Neural cell (in vitro differentiated cells): Measurements from ENCODE around the gene SLC38A11. TPM values are rescaled to one million over a fixed set of nuclear protein-coding genes. Genes with fewer than 3 reads are reported as not detected.

Source experiments
- H2AFZ ChIP-seq: fragments of 200-600, 300-800 bp; sonication (generic), shearing (Covaris generic); 2 replicates; pipeline ENCODE4 v1.6.0; 2014; ENCODE audit warnings: low read depth, mild to moderate bottlenecking, antibody characterized with exemption, low read length, moderate library complexity
- H3F3A ChIP-seq: fragments of 200-600 bp; shearing (Covaris generic); 2 replicates; pipeline ENCODE4 v1.6.1; 2016; ENCODE audit warnings: mild to moderate bottlenecking, moderate library complexity, mixed read lengths, antibody characterized with exemption, low read length; ENCODE audit not compliant: insufficient read depth, poor library complexity, severe bottlenecking
- H3K27ac ChIP-seq: fragments of 200-600, 300-800 bp; sonication (generic), shearing (Covaris generic); 2 replicates; pipeline ENCODE4 v1.5.1; 2014; ENCODE audit warnings: mild to moderate bottlenecking, low read length, moderate library complexity
- H3K27me3 ChIP-seq: fragments of 300-800, 200-600 bp; sonication (generic), shearing (Covaris generic); 2 replicates; pipeline ENCODE4 v1.6.0; 2014; ENCODE audit warnings: mild to moderate bottlenecking, low read depth, low read length, moderate library complexity; ENCODE audit not compliant: insufficient read depth
- H3K36me3 ChIP-seq: fragments of 300-800, 200-600 bp; sonication (generic), shearing (Covaris generic); 2 replicates; pipeline ENCODE4 v1.5.1; 2014; ENCODE audit warnings: mild to moderate bottlenecking, antibody characterized with exemption, low read length, moderate library complexity; ENCODE audit not compliant: insufficient read depth
- H3K4me2 ChIP-seq: fragments of 300-800, 200-600 bp; sonication (generic), shearing (Covaris generic); 2 replicates; pipeline ENCODE4 v1.6.0; 2014; ENCODE audit warnings: mild to moderate bottlenecking, low read length
- H3K4me3 ChIP-seq: fragments of 300-800, 200-600 bp; sonication (generic), shearing (Covaris generic); 2 replicates; pipeline ENCODE4 v1.5.1; 2014; ENCODE audit warnings: mild to moderate bottlenecking, low read length, moderate library complexity
- H3K79me2 ChIP-seq: fragments of 200-600 bp; shearing (Covaris generic); replicated peaks from 2 replicates; pipeline ENCODE4 v1.6.0; 2014; ENCODE audit warnings: mild to moderate bottlenecking, low read length, moderate library complexity; ENCODE audit not compliant: insufficient read depth
- H3K9ac ChIP-seq: fragments of 300-800, 200-600 bp; sonication (generic), shearing (Covaris generic); 2 replicates; pipeline ENCODE4 v1.6.1; 2016; ENCODE audit warnings: mild to moderate bottlenecking, low read length, mixed read lengths
- H3K9me2 ChIP-seq: fragments of 200-600 bp; shearing (Covaris generic); 2 replicates; pipeline ENCODE4 v1.6.1; 2016; ENCODE audit warnings: mild to moderate bottlenecking, low read length, mixed read lengths; ENCODE audit not compliant: insufficient read depth
- H3K9me3 ChIP-seq: fragments of 200-600, 300-800 bp; sonication (generic), shearing (Covaris generic); 2 replicates; pipeline ENCODE4 v1.6.1; 2016; ENCODE audit warnings: mild to moderate bottlenecking, mixed run types, low read length, moderate library complexity, mixed read lengths
- H4K20me1 ChIP-seq: fragments of 200-600 bp; shearing (Covaris generic); 2 replicates; pipeline ENCODE4 v1.6.1; 2016; ENCODE audit warnings: mild to moderate bottlenecking, mixed run types; ENCODE audit not compliant: insufficient read depth
- EP300 ChIP-seq: fragments of 450-650 bp; conservative IDR thresholded peaks from 2 replicates; pipeline ENCODE4 v1.6.1; 2014; ENCODE audit warnings: antibody characterized with exemption, mild to moderate bottlenecking, moderate library complexity; ENCODE audit not compliant: poor library complexity, severe bottlenecking
- EZH2 ChIP-seq: fragments of 200-600, 300-800 bp; shearing (Covaris generic), sonication (generic); IDR thresholded peaks from 2 replicates; pipeline ENCODE4 v1.6.1; 2014; ENCODE audit warnings: antibody characterized with exemption, low read length, borderline replicate concordance, mild to moderate bottlenecking; ENCODE audit not compliant: insufficient read depth, poor library complexity, severe bottlenecking
- MXI1 ChIP-seq: fragments of 450-650 bp; conservative IDR thresholded peaks from 2 replicates; pipeline ENCODE4 v1.6.1; 2014; ENCODE audit warnings: antibody characterized with exemption, mild to moderate bottlenecking; ENCODE audit not compliant: poor library complexity, severe bottlenecking
- POLR2AphosphoS5 ChIP-seq: IDR thresholded peaks from 2 replicates; pipeline ENCODE4 v1.6.1; 2012
- RAD21 ChIP-seq: fragments of 450-650 bp; conservative IDR thresholded peaks from 2 replicates; pipeline ENCODE4 v1.6.1; 2014; ENCODE audit warnings: antibody characterized with exemption, mild to moderate bottlenecking, moderate library complexity
- REST ChIP-seq: IDR thresholded peaks from 2 replicates; pipeline ENCODE4 v1.6.1; 2012; ENCODE audit warnings: borderline replicate concordance
- SMC3 ChIP-seq: fragments of 450-650 bp; conservative IDR thresholded peaks from 2 replicates; pipeline ENCODE4 v1.6.1; 2014; ENCODE audit warnings: antibody characterized with exemption, mild to moderate bottlenecking, moderate library complexity; ENCODE audit not compliant: poor library complexity
- TAF1 ChIP-seq: IDR thresholded peaks from 2 replicates; pipeline ENCODE4 v1.6.1; 2012; ENCODE audit warnings: low read depth
- polyA plus RNA-seq: library from polyadenylated mRNA; depleted of rRNA; stranded (reverse); fragments of >200 nt; gene quantifications from 2 replicates; pipeline ENCODE4 v1.2.3, GENCODE V29; 2014
- TF ChIP-seq, protein P1 (sequence below): fragments of 450-650 bp; IDR thresholded peaks from 2 replicates; pipeline ENCODE4 v1.5.1; 2014; ENCODE audit warnings: antibody characterized with exemption, mild to moderate bottlenecking, moderate library complexity; ENCODE audit not compliant: poor library complexity, severe bottlenecking

SLC38A11 gene
- polyA plus RNA-seq, 1 donor from 2014 or later: not detected

DNA sequence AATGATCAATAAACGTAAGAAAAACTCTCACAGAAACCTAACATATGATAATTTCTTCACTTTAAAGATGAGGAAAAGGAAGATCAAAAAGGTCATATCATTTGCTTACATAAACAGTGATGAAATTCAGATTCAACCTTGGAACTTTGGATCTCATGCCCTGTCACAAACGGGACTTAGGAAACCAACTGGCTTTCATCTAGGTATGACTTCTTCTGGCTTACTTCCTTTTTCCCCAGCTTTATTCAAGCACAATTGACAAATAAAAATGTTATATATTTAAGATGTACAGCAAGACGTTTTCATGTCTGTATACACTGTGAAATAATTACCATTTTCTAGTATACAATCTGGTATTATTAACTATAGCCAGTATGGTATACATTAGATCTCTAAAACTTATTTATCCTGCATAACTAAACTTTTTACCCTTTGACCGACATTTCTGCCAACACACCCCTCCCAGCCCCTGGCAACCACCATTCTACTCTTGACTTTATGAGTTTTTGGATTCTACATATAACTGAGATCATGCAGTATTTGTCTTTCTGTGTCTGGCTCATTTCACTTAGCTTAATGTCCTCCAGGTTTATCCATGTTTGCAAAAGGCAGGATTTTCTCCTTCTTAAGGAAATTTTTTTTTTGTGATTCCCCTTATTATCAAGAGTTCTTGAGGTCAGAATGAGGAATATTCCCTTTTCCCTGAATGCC lies 67.7 kb downstream of the SLC38A11 start:
- Histone ChIP-seq H3K9me3 (no peaks in the 10 kb centered on the region), H3K27me3 (no peaks in the 10 kb centered on the region), H3K27ac (no peak overlapping the region), H3F3A (no peaks in the 10 kb centered on the region), H3K79me2 (no peaks in the 10 kb centered on the region), H3K9ac (no peak overlapping the region), H2AFZ (no peak overlapping the region), H3K36me3 (no peaks in the 10 kb centered on the region), H3K4me2 (no peak overlapping the region), H3K4me3 (no peak overlapping the region), H4K20me1 (no peaks in the 10 kb centered on the region), H3K9me2 (no peaks in the 10 kb centered on the region)
- TF ChIP-seq EP300 (no peak), MXI1 (no peak), REST (no peak), TAF1 (no peak), POLR2AphosphoS5 (no peak), EZH2 (no peak), RAD21 (no peak), SMC3 (no peak)
- TF ChIP-seq, protein P1, sequence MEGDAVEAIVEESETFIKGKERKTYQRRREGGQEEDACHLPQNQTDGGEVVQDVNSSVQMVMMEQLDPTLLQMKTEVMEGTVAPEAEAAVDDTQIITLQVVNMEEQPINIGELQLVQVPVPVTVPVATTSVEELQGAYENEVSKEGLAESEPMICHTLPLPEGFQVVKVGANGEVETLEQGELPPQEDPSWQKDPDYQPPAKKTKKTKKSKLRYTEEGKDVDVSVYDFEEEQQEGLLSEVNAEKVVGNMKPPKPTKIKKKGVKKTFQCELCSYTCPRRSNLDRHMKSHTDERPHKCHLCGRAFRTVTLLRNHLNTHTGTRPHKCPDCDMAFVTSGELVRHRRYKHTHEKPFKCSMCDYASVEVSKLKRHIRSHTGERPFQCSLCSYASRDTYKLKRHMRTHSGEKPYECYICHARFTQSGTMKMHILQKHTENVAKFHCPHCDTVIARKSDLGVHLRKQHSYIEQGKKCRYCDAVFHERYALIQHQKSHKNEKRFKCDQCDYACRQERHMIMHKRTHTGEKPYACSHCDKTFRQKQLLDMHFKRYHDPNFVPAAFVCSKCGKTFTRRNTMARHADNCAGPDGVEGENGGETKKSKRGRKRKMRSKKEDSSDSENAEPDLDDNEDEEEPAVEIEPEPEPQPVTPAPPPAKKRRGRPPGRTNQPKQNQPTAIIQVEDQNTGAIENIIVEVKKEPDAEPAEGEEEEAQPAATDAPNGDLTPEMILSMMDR: no peak

- Histone ChIP-seq H3K9me3 (no peaks in the 10 kb centered on the region), H3K27me3 (no peaks in the 10 kb centered on the region), H2AFZ (no peak overlapping the region), H3F3A (no peaks in the 10 kb centered on the region), H3K36me3 (no peaks in the 10 kb centered on the region), H3K27ac (no peak overlapping the region), H3K9me2 (no peaks in the 10 kb centered on the region), H3K4me3 (no peak overlapping the region), H3K79me2 (no peaks in the 10 kb centered on the region), H3K9ac (no peak overlapping the region), H3K4me2 (no peak overlapping the region), H4K20me1 (no peaks in the 10 kb centered on the region)
- TF ChIP-seq POLR2AphosphoS5: no peak
- TF ChIP-seq REST: no peak
- no peak for TF ChIP-seq TAF1
- TF ChIP-seq EP300: no peak
- TF ChIP-seq, protein P1: no peak
- no peak for TF ChIP-seq EZH2
- no peak for TF ChIP-seq SMC3
- no peak for TF ChIP-seq MXI1
- no peak for TF ChIP-seq RAD21
These were observed 73.0 kb downstream of the SLC38A11 start for GRCh38 chr2:164882276-164882675.
